ENCODE results near the gene EME2. TPM values are rescaled to one million over a fixed set of nuclear protein-coding genes. Genes with fewer than 3 reads are reported as not detected.

EME2 gene
- total RNA-seq, 2 experiments from 2014 or later: 28.6 to 30.8 TPM

DNA sequence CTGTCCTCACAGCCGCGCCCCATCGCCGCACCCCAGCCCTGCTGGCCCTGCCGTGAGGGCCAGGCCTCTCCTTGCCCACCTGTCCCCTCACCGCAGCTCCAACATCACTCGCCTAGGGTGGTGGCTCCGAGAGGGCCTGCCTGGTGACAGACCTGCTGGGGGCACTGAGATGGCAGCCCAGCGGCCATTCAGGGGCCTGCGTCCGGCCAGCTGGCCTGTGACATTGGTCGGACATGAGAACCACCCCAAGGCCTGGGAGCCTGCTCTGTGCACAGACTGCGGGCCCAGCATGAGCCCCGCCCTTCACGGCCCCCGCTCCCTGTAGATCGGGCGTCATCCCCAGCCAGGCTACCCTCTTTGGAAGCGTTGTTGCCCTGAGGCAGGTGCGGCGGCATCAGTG lies 13.1 kb upstream of the EME2 start:
- Histone ChIP-seq H3K27ac (ENCODE audit: low read depth in 1 of 2, low read length in 2 of 2) (no peak overlapping the region), H3K4me1 (ENCODE audit: insufficient read depth, low read length) (peaks cover 17% of the 10 kb centered on the region), H3K27me3 (ENCODE audit: control insufficient read depth in 1 of 2, insufficient read depth in 2 of 2, low read length in 2 of 2) (no peaks in the 10 kb centered on the region), H3K9me3 (ENCODE audit: control insufficient read depth in 1 of 2, insufficient read depth in 1 of 2, low read length in 2 of 2) (no peaks in the 10 kb centered on the region), H3K4me3 (ENCODE audit: low read length) (no peak overlapping the region), H3K36me3 (ENCODE audit: insufficient read depth, low read length) (peaks cover 48% of the 10 kb centered on the region)
- Mint-ChIP-seq H3K9me3 (no peaks in the 10 kb centered on the region), H3K27me3 (no peaks in the 10 kb centered on the region), H3K36me3 (ENCODE audit: low read depth) (peaks cover 24% of the 10 kb centered on the region), H3K4me1 (ENCODE audit: low read depth) (peaks cover 10% of the 10 kb centered on the region), H3K4me3 (no peak overlapping the region), H3K27ac (no peak overlapping the region)
- TF ChIP-seq, protein P1, sequence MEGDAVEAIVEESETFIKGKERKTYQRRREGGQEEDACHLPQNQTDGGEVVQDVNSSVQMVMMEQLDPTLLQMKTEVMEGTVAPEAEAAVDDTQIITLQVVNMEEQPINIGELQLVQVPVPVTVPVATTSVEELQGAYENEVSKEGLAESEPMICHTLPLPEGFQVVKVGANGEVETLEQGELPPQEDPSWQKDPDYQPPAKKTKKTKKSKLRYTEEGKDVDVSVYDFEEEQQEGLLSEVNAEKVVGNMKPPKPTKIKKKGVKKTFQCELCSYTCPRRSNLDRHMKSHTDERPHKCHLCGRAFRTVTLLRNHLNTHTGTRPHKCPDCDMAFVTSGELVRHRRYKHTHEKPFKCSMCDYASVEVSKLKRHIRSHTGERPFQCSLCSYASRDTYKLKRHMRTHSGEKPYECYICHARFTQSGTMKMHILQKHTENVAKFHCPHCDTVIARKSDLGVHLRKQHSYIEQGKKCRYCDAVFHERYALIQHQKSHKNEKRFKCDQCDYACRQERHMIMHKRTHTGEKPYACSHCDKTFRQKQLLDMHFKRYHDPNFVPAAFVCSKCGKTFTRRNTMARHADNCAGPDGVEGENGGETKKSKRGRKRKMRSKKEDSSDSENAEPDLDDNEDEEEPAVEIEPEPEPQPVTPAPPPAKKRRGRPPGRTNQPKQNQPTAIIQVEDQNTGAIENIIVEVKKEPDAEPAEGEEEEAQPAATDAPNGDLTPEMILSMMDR (IDR thresholded peaks at IDR 0.05): no peak
- intact Hi-C loops (cut with DNase I, micrococcal nuclease): no loop called here
- POLR2A ChIA-PET: no interaction called here
- DNase-seq (no peak), ATAC-seq (ENCODE audit: poor library complexity) (no peak)
- CTCF ChIA-PET: no interaction called here

- H3K27me3 ChIP-seq (ENCODE audit: control insufficient read depth in 1 of 2, insufficient read depth in 2 of 2, low read length in 2 of 2): no peaks in the 10 kb centered on the region
- intact Hi-C loops (cut with DNase I, micrococcal nuclease): no loop called here
- CTCF ChIA-PET: no interaction called here
- Mint-ChIP-seq H3K36me3 (ENCODE audit: low read depth) (peaks cover 19% of the 10 kb centered on the region), H3K27ac (no peak overlapping the region), H3K4me3 (no peak overlapping the region), H3K9me3 (no peaks in the 10 kb centered on the region), H3K27me3 (no peaks in the 10 kb centered on the region), H3K4me1 (ENCODE audit: low read depth) (peaks cover 10% of the 10 kb centered on the region)
- H3K27ac ChIP-seq (ENCODE audit: low read depth in 1 of 2, low read length in 2 of 2): no peak overlapping the region
- no peaks in the 10 kb centered on the region for H3K9me3 ChIP-seq (ENCODE audit: control insufficient read depth in 1 of 2, insufficient read depth in 1 of 2, low read length in 2 of 2)
- H3K36me3 ChIP-seq (ENCODE audit: insufficient read depth, low read length): peaks cover 55% of the 10 kb centered on the region
- TF ChIP-seq, protein P1 (IDR thresholded peaks at IDR 0.05): no peak
- H3K4me1 ChIP-seq (ENCODE audit: insufficient read depth, low read length): peaks cover 17% of the 10 kb centered on the region
- H3K4me3 ChIP-seq (ENCODE audit: low read length): no peak overlapping the region
- ATAC-seq (ENCODE audit: poor library complexity) (no peak), DNase-seq (no peak)
- POLR2A ChIA-PET: no interaction called here
Observed at GRCh38 chr16:1760911-1761310, 11.7 kb upstream of the EME2 start.

GRCh38 chr16:1761751-1762150 lies 10.9 kb upstream of the EME2 start:
- ChIA-PET CTCF (no interaction called here), POLR2A (no interaction called here)
- Histone ChIP-seq H3K36me3 (ENCODE audit: insufficient read depth, low read length) (peaks cover 63% of the 10 kb centered on the region), H3K27me3 (ENCODE audit: control insufficient read depth in 1 of 2, insufficient read depth in 2 of 2, low read length in 2 of 2) (no peaks in the 10 kb centered on the region), H3K9me3 (ENCODE audit: control insufficient read depth in 1 of 2, insufficient read depth in 1 of 2, low read length in 2 of 2) (no peaks in the 10 kb centered on the region), H3K4me1 (ENCODE audit: insufficient read depth, low read length) (peaks cover 13% of the 10 kb centered on the region), H3K27ac (ENCODE audit: low read depth in 1 of 2, low read length in 2 of 2) (no peak overlapping the region), H3K4me3 (ENCODE audit: low read length) (no peak overlapping the region)
- TF ChIP-seq, protein P1 (IDR thresholded peaks at IDR 0.05): no peak
- intact Hi-C loops (cut with DNase I, micrococcal nuclease): no loop called here
- H3K36me3 Mint-ChIP-seq (ENCODE audit: low read depth): peaks cover 16% of the 10 kb centered on the region
- H3K4me1 Mint-ChIP-seq (ENCODE audit: low read depth): peaks cover 7% of the 10 kb centered on the region
- no peaks in the 10 kb centered on the region for H3K27me3 Mint-ChIP-seq
- no peak for DNase-seq
- no peak overlapping the region for H3K4me3 Mint-ChIP-seq
- H3K9me3 Mint-ChIP-seq: no peaks in the 10 kb centered on the region
- ATAC-seq (ENCODE audit: poor library complexity): no peak
- H3K27ac Mint-ChIP-seq: no peak overlapping the region

Data from CD4-positive, alpha-beta T cell (primary cell).